Osteocyte (in vitro differentiated cells): ENCODE measurements around the gene TTR. TPM values are rescaled to one million over a fixed set of nuclear protein-coding genes. Genes with fewer than 3 reads are reported as not detected.

Experiments used
- DNase-seq: peaks from one replicate; pipeline ENCODE4 v3.0.0; 2021; ENCODE audit warnings: mixed read lengths; ENCODE audit not compliant: unreplicated experiment; ENCODE audit errors: extremely low spot score
- H3K27ac Mint-ChIP-seq: one replicate; pipeline ENCODE4 v1.8.0; 2021; ENCODE audit warnings: mild to moderate bottlenecking, mixed read lengths; ENCODE audit not compliant: unreplicated experiment
- H3K27me3 Mint-ChIP-seq: one replicate; pipeline ENCODE4 v1.8.0; 2021; ENCODE audit warnings: mixed read lengths; ENCODE audit not compliant: unreplicated experiment
- H3K36me3 Mint-ChIP-seq: one replicate; pipeline ENCODE4 v1.8.0; 2021; ENCODE audit warnings: mixed read lengths; ENCODE audit not compliant: unreplicated experiment
- H3K4me1 Mint-ChIP-seq: one replicate; pipeline ENCODE4 v1.8.0; 2021; ENCODE audit warnings: mixed read lengths; ENCODE audit not compliant: unreplicated experiment
- H3K4me3 Mint-ChIP-seq: one replicate; pipeline ENCODE4 v1.8.0; 2021; ENCODE audit warnings: mild to moderate bottlenecking, moderate library complexity, mixed read lengths; ENCODE audit not compliant: unreplicated experiment
- H3K9me3 Mint-ChIP-seq: one replicate; pipeline ENCODE4 v1.8.0; 2021; ENCODE audit warnings: mixed read lengths; ENCODE audit not compliant: unreplicated experiment
- CTCF ChIP-seq: fragments of 200-600 bp; sonication (generic); IDR thresholded peaks from 2 replicates; pipeline ENCODE4 v1.5.0; 2021; ENCODE audit warnings: antibody characterized with exemption, mild to moderate bottlenecking, moderate library complexity
- total RNA-seq: library from RNA; stranded (reverse); gene quantifications from 2 replicates; pipeline ENCODE4 v1.2.1, GENCODE V29; 2021

The TTR gene
- total RNA-seq, 1 donor from 2014 or later = 14.8 TPM

- Mint-ChIP-seq H3K9me3 (no peaks in the 10 kb centered on the region), H3K27ac (no peak overlapping the region), H3K27me3 (no peaks in the 10 kb centered on the region), H3K36me3 (no peaks in the 10 kb centered on the region), H3K4me1 (peaks cover 2% of the 10 kb centered on the region), H3K4me3 (no peak overlapping the region)
- DNase-seq = no peak
- peak; percentile 15 for TF ChIP-seq CTCF
Observed at GRCh38 chr18:31553800-31554199, 37.9 kb upstream of the TTR start.

GRCh38 chr18:31554776-31555175, 36.9 kb upstream of the TTR start:
- no peaks in the 10 kb centered on the region for H3K9me3 Mint-ChIP-seq
- no peaks in the 10 kb centered on the region for H3K36me3 Mint-ChIP-seq
- H3K4me1 Mint-ChIP-seq = peaks cover 9% of the 10 kb centered on the region
- H3K4me3 Mint-ChIP-seq = no peak overlapping the region
- no peak for TF ChIP-seq CTCF
- no peak overlapping the region for H3K27ac Mint-ChIP-seq
- no peak for DNase-seq
- H3K27me3 Mint-ChIP-seq = no peaks in the 10 kb centered on the region

GRCh38 chr18:31555971-31556747, 35.5 kb upstream of the TTR start:
- no peak for DNase-seq
- H3K27ac Mint-ChIP-seq = no peak overlapping the region
- peak; percentile 86 for TF ChIP-seq CTCF
- H3K36me3 Mint-ChIP-seq = no peaks in the 10 kb centered on the region
- no peaks in the 10 kb centered on the region for H3K9me3 Mint-ChIP-seq
- peaks cover 20% of the 10 kb centered on the region for H3K4me1 Mint-ChIP-seq
- no peaks in the 10 kb centered on the region for H3K27me3 Mint-ChIP-seq
- peak overlapping the region; percentile 50 for H3K4me3 Mint-ChIP-seq

GRCh38 chr18:31557446-31557845, 34.2 kb upstream of the TTR start:
- no peak for DNase-seq
- no peak for TF ChIP-seq CTCF
- Mint-ChIP-seq H3K36me3 (no peaks in the 10 kb centered on the region), H3K4me3 (no peak overlapping the region), H3K4me1 (peaks cover 22% of the 10 kb centered on the region), H3K9me3 (no peaks in the 10 kb centered on the region), H3K27me3 (no peaks in the 10 kb centered on the region), H3K27ac (no peak overlapping the region)

GRCh38 chr18:31558567-31558966, 33.1 kb upstream of the TTR start:
- no peak overlapping the region for H3K27ac Mint-ChIP-seq
- no peak overlapping the region for H3K4me3 Mint-ChIP-seq
- H3K27me3 Mint-ChIP-seq = no peaks in the 10 kb centered on the region
- H3K36me3 Mint-ChIP-seq = no peaks in the 10 kb centered on the region
- no peak for TF ChIP-seq CTCF
- no peak for DNase-seq
- no peaks in the 10 kb centered on the region for H3K9me3 Mint-ChIP-seq
- peaks cover 22% of the 10 kb centered on the region for H3K4me1 Mint-ChIP-seq
